HG03354 (cell line): ENCODE results near the gene CHGA.

ENCODE experiments used
- ATAC-seq: cut with Tn5 transposase; IDR thresholded peaks from one replicate; pipeline ENCODE4 v1.9.1; 2021; ENCODE audit warnings: mild to moderate bottlenecking; ENCODE audit not compliant: unreplicated experiment, poor library complexity, severe bottlenecking

Gene CHGA

GRCh38 chr14:92922883-92923743 lies at the start of gene CHGA:
TSS of gene CHGA (plus strand) at chr14:92923150. CDS start at chr14:92923360, 210 bp downstream.
- peak; percentile 62 for ATAC-seq

- ATAC-seq, result no peak
Observed at GRCh38 chr14:92874962-92875661, 47.8 kb upstream of the CHGA start.

- ATAC-seq, result no peak
Observed at GRCh38 chr14:92877757-92878431, 45.1 kb upstream of the CHGA start.

GRCh38 chr14:92880351-92880750 lies 42.6 kb upstream of the CHGA start:
- no peak for ATAC-seq

- ATAC-seq, result no peak
Observed at GRCh38 chr14:92880851-92881250, 42.1 kb upstream of the CHGA start.

- ATAC-seq, result no peak
Observed at GRCh38 chr14:92883066-92883465, 39.9 kb upstream of the CHGA start.

GRCh38 chr14:92884410-92884809 lies 38.5 kb upstream of the CHGA start:
- no peak for ATAC-seq

- ATAC-seq, result no peak
Observed at GRCh38 chr14:92885279-92886061, 37.5 kb upstream of the CHGA start.

GRCh38 chr14:92886337-92886736 lies 36.6 kb upstream of the CHGA start:
- no peak for ATAC-seq

GRCh38 chr14:92887157-92887556 lies 35.8 kb upstream of the CHGA start:
- no peak for ATAC-seq

GRCh38 chr14:92888896-92889295 lies 34.1 kb upstream of the CHGA start:
- ATAC-seq, result no peak

- no peak for ATAC-seq
Observed at GRCh38 chr14:92890830-92891588, 31.9 kb upstream of the CHGA start.

- ATAC-seq, result no peak
Observed at GRCh38 chr14:92892589-92892988, 30.4 kb upstream of the CHGA start.

GRCh38 chr14:92895352-92895878 lies 27.5 kb upstream of the CHGA start:
- no peak for ATAC-seq

- ATAC-seq, result no peak
Observed at GRCh38 chr14:92897922-92898565, 24.9 kb upstream of the CHGA start.

GRCh38 chr14:92898566-92899131 lies 24.3 kb upstream of the CHGA start:
- no peak for ATAC-seq

GRCh38 chr14:92900660-92901059 lies 22.3 kb upstream of the CHGA start:
- no peak for ATAC-seq

- ATAC-seq, result no peak
Observed at GRCh38 chr14:92902191-92902590, 20.8 kb upstream of the CHGA start.
